A549 (cell line): Measurements from ENCODE around the gene RYR1. TPM values are rescaled to one million over a fixed set of nuclear protein-coding genes. Genes with fewer than 3 reads are reported as not detected.
"Not testable (repeated sequence)": the region's sequence is repeated elsewhere in the genome, so short reads cannot be mapped to it uniquely, and the experiment has no call there.

Experiments
- ATAC-seq, 2 experiments: fragments of 200-7000 bp in 1 of 2; fragments of >200 bp in 1 of 2; cut with Nextera tagmentation in 1 of 2; cut with Tn5 transposase in 1 of 2; 3 replicates each; pipeline versions ENCODE4 v1.8.0 to v1.9.1; 2018 to 2020; ENCODE audit warnings: mild to moderate bottlenecking in 1 of 2, moderate library complexity in 1 of 2
- CTCF ChIA-PET: fragments of 300-600 bp; sonication (Branson Sonifier 250); formaldehyde crosslinking; extraction: SDS; loops from one replicate; lab custom pipeline; 2021; ENCODE audit warnings: antibody characterized with exemption, inconsistent platforms; lab: Yijun Ruan, JAX
- POLR2A ChIA-PET: fragments of 350-600 bp; formaldehyde crosslinking; extraction: SDS; loops from one replicate; lab custom pipeline; 2021; ENCODE audit warnings: antibody characterized with exemption, inconsistent platforms; lab: Yijun Ruan, JAX
- DNase-seq, 2 experiments: peaks; one replicate each; pipeline versions ENCODE4 v3.0.0 to v3.0.0-alpha.2; 2011 to 2016; ENCODE audit warnings: low read depth in 1 of 2, low spot score in 1 of 2
- FAIRE-seq: peaks from 2 replicates; lab custom pipeline; 2011; peaks lifted over from hg19 to GRCh38; lab: Jason Lieb, UNC
- H3K27ac ChIP-seq, 2 experiments: fragments of >200 bp; sonication (Bioruptor Twin); formaldehyde crosslinking; 3 replicates each; pipeline ENCODE4 v1.5.1; 2016 to 2017
- H3K4me1 ChIP-seq: fragments of >200 bp; sonication (Bioruptor Twin); formaldehyde crosslinking; 3 replicates; pipeline ENCODE4 v1.6.1; 2016
- H3K4me2 ChIP-seq: fragments of >200 bp; sonication (Bioruptor Twin); formaldehyde crosslinking; 3 replicates; pipeline ENCODE4 v1.6.1; 2016
- H3K4me3 ChIP-seq: fragments of >200 bp; sonication (Bioruptor Twin); formaldehyde crosslinking; 3 replicates; pipeline ENCODE4 v1.5.1; 2016
- H3K9me3 ChIP-seq: fragments of >200 bp; sonication (Bioruptor Twin); formaldehyde crosslinking; 3 replicates; pipeline ENCODE4 v1.6.1; 2016
- BHLHE40 ChIP-seq: IDR thresholded peaks from 2 replicates; pipeline ENCODE4 v1.6.1; 2012; ENCODE audit warnings: low read depth, low read length, inconsistent platforms
- CEBPB ChIP-seq, 2 experiments: fragments of >200 bp in 1 of 2; sonication (Bioruptor Twin) in 1 of 2; formaldehyde crosslinking in 1 of 2; IDR thresholded peaks; 2 replicates each; pipeline ENCODE4 v1.6.1; 2012 to 2016
- CTCF ChIP-seq: fragments of >200 bp; sonication (Bioruptor Twin); formaldehyde crosslinking; IDR thresholded peaks from 3 replicates; pipeline ENCODE4 v1.5.1; 2016
- E2F6 ChIP-seq: IDR thresholded peaks from 2 replicates; pipeline ENCODE4 v1.6.1; 2012; ENCODE audit warnings: low read depth, borderline replicate concordance
- EHMT2 ChIP-seq: fragments of 200-600 bp; sonication (generic); IDR thresholded peaks from 2 replicates; pipeline ENCODE4 v1.6.1; 2016; ENCODE audit warnings: antibody characterized with exemption, low read depth, mild to moderate bottlenecking, moderate library complexity
- ELK1 ChIP-seq: fragments of 150-350 bp; IDR thresholded peaks from 2 replicates; pipeline ENCODE4 v1.6.1; 2014; ENCODE audit warnings: low read depth, mild to moderate bottlenecking, low read length
- FOSB ChIP-seq: fragments of 250-450 bp; sonication (Bioruptor Pico); IDR thresholded peaks from 2 replicates; pipeline ENCODE4 v1.5.0; 2020; ENCODE audit warnings: mild to moderate bottlenecking, moderate library complexity
- FOSL2 ChIP-seq, 2 experiments: fragments of 450-650 bp in 1 of 2; fragments of >200 bp in 1 of 2; sonication (Bioruptor Twin) in 1 of 2; formaldehyde crosslinking; IDR thresholded peaks; 2 replicates each; pipeline versions ENCODE4 v1.5.0 to v1.6.1; 2016 to 2020; ENCODE audit warnings: mild to moderate bottlenecking in 1 of 2, moderate library complexity in 1 of 2
- HDAC2 ChIP-seq: fragments of 200-600 bp; sonication (generic); IDR thresholded peaks from 2 replicates; pipeline ENCODE4 v1.6.1; 2016
- HOXA7 ChIP-seq: fragments of 250-450 bp; sonication (Bioruptor Pico); IDR thresholded peaks from 2 replicates; pipeline ENCODE4 v1.5.0; 2020; ENCODE audit warnings: mild to moderate bottlenecking, moderate library complexity
- HOXB13 ChIP-seq: fragments of 250-450 bp; sonication (Bioruptor Pico); IDR thresholded peaks from 2 replicates; pipeline ENCODE4 v1.5.0; 2020; ENCODE audit warnings: low read depth, mild to moderate bottlenecking, moderate library complexity
- JUN ChIP-seq, 2 experiments: fragments of >200 bp; sonication (Bioruptor Twin); formaldehyde crosslinking; IDR thresholded peaks; 2 replicates in 1 of 2; 3 replicates in 1 of 2; pipeline ENCODE4 v1.6.1; 2016 to 2017
- MAFK ChIP-seq: fragments of 450-650 bp; IDR thresholded peaks from 2 replicates; pipeline ENCODE4 v1.6.1; 2014; ENCODE audit not compliant: partially characterized antibody
- NR3C1 ChIP-seq: fragments of >200 bp; sonication (Bioruptor Twin); formaldehyde crosslinking; IDR thresholded peaks from 3 replicates; pipeline ENCODE4 v1.6.1; 2017
- POLR2A ChIP-seq: IDR thresholded peaks from 2 replicates; pipeline ENCODE4 v1.6.1; 2012; ENCODE audit warnings: mild to moderate bottlenecking, low read length
- POLR2AphosphoS2 ChIP-seq: conservative IDR thresholded peaks from 2 replicates; pipeline ENCODE4 v1.6.1; 2012; ENCODE audit warnings: low read length, improper control_type of control experiment, inconsistent platforms
- RAD21 ChIP-seq, 2 experiments: fragments of >200 bp in 1 of 2; sonication (Bioruptor Twin) in 1 of 2; formaldehyde crosslinking in 1 of 2; IDR thresholded peaks in 1 of 2; conservative IDR thresholded peaks in 1 of 2; 2 replicates in 1 of 2; 3 replicates in 1 of 2; pipeline ENCODE4 v1.6.1; 2012 to 2018; ENCODE audit warnings: inconsistent platforms in 1 of 2
- RCOR1 ChIP-seq: fragments of 150-350 bp; IDR thresholded peaks from 2 replicates; pipeline ENCODE4 v1.6.1; 2014; ENCODE audit warnings: antibody characterized with exemption, low read length, low read depth
- USF2 ChIP-seq: fragments of 450-650 bp; IDR thresholded peaks from 2 replicates; pipeline ENCODE4 v1.6.1; 2014; ENCODE audit warnings: antibody characterized with exemption
- ZC3H11A ChIP-seq: fragments of 450-650 bp; IDR thresholded peaks from 2 replicates; pipeline ENCODE4 v1.6.1; 2014; ENCODE audit warnings: antibody characterized with exemption, mild to moderate bottlenecking
- ZFP36 ChIP-seq: fragments of 450-650 bp; IDR thresholded peaks from 2 replicates; pipeline ENCODE4 v1.6.1; 2014; ENCODE audit warnings: borderline replicate concordance; ENCODE audit not compliant: partially characterized antibody
- ZNF302 ChIP-seq: fragments of 250-450 bp; sonication (Bioruptor Pico); IDR thresholded peaks from 2 replicates; pipeline ENCODE4 v1.9.0; 2021; ENCODE audit warnings: inconsistent platforms, mild to moderate bottlenecking, moderate library complexity
- WGBS: methylation state at CpG from one replicate; pipeline ENCODE4 v1.1.6; 2017; ENCODE audit errors: missing lambda C conversion rate; 5-methylcytosine and 5-hydroxymethylcytosine counted together
- polyA plus RNA-seq, 4 experiments: library from polyadenylated mRNA; depleted of rRNA in 3 of 4; stranded (reverse); fragments of >200 nt; fragmentation: RNase III in 1 of 4; extraction: RNeasy Plus Mini Kit Qiagen cat#74134 plus additional on column Dnase treatment in 1 of 4; gene quantifications; 2 replicates in 3 of 4; 3 replicates in 1 of 4; pipeline ENCODE4 v1.2.3, GENCODE V29; 2011 to 2017
- TF ChIP-seq, protein P1 (sequence below): IDR thresholded peaks from 2 replicates; pipeline ENCODE4 v1.6.1; 2012
- TF ChIP-seq, protein P2 (sequence below): fragments of >200 bp; sonication (Bioruptor Twin); formaldehyde crosslinking; IDR thresholded peaks from 3 replicates; pipeline ENCODE4 v1.6.1; 2016

The RYR1 gene
- polyA plus RNA-seq, 2 of the 4 experiments (the other 2 are of a cell fraction), result 1.4 to 3.1 TPM

DNA sequence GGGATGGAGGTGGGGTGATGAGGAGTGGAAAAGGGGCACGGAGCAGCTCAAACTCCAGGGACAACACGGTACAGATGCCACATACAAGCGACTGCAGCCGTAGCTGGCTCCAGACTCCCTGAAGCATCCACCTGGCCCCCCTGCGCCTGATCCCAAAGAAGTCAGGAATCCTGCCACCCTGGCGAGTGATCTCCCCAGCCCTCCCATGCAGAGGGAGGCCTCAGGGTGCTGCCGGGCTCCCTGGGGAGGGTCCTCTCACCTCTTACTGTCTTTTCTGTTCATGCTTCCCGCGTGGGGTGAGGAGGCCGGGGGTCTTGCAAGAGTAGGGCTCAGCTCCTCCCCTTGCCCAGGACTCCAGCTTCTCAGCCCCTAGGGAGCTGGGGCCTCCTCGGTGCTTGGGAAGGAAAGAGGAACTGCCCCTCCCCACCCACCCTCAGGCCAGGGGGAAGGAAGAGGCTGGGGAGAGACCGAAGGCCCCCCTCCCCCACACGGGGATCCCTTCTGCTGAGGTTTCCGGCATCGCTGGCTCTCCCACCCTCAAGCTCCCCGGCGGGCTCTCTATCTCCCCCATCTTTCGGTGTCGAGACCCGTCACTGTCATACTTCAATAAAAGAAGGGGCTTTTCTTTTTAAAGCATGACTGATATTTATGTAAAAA, 7.6 kb upstream of the RYR1 start, which contains the start of gene RASGRP4:
Gene RASGRP4 (minus strand): TSS at position 410 of the 657 bp plus-strand sequence. CDS start 128 bp downstream, at position 282.
- no peak for FAIRE-seq
- H3K9me3 ChIP-seq, result no peaks in the 10 kb centered on the region
- H3K4me3 ChIP-seq, result no peak within 1 kb of the TSS
- ChIA-PET CTCF (interaction anchor here (0.6 to 11.1 kb wide), 5 partner anchors 9 to 505 kb away, joined by 3 to 116 read pairs (median 6); partner anchors contain the start of genes FAM98C, MRPS12 and SARS2), POLR2A (no interaction called here)
- WGBS, result 73% methylated on average over 20 of the region's 20 CpGs
- no peaks in the 10 kb centered on the region for H3K4me1 ChIP-seq
- TF ChIP-seq RCOR1, result no peak
- TF ChIP-seq BHLHE40, result no peak
- TF ChIP-seq RAD21 (conservative IDR thresholded peaks at IDR 0.05 in 1 of 2, IDR thresholded peaks at IDR 0.05 in 1 of 2), result no peak
- TF ChIP-seq, protein P1, sequence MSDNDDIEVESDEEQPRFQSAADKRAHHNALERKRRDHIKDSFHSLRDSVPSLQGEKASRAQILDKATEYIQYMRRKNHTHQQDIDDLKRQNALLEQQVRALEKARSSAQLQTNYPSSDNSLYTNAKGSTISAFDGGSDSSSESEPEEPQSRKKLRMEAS, result no peak
- no peak for TF ChIP-seq JUN (IDR thresholded peaks at IDR 0.05)
- TF ChIP-seq FOSL2 (IDR thresholded peaks at IDR 0.05), result no peak
- no peak for TF ChIP-seq FOSL2 (CRISPR knock-in tag; IDR thresholded peaks at IDR 0.05)
- no peak for TF ChIP-seq CEBPB (IDR thresholded peaks at IDR 0.05)
- no peak for TF ChIP-seq HOXA7 (CRISPR knock-in tag)
- TF ChIP-seq HDAC2, result no peak
- no peak for TF ChIP-seq ZFP36
- TF ChIP-seq HOXB13 (CRISPR knock-in tag), result no peak
- TF ChIP-seq, protein P2, sequence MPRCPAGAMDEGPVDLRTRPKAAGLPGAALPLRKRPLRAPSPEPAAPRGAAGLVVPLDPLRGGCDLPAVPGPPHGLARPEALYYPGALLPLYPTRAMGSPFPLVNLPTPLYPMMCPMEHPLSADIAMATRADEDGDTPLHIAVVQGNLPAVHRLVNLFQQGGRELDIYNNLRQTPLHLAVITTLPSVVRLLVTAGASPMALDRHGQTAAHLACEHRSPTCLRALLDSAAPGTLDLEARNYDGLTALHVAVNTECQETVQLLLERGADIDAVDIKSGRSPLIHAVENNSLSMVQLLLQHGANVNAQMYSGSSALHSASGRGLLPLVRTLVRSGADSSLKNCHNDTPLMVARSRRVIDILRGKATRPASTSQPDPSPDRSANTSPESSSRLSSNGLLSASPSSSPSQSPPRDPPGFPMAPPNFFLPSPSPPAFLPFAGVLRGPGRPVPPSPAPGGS, result no peak
- ATAC-seq, result peak in 1 of 2 experiments; percentile 7; a peak in 2 of 6 replicates
- H3K27ac ChIP-seq, result no peak within 1 kb of the TSS
- no peak within 1 kb of the TSS for H3K4me2 ChIP-seq
- DNase-seq, result no peak

DNA sequence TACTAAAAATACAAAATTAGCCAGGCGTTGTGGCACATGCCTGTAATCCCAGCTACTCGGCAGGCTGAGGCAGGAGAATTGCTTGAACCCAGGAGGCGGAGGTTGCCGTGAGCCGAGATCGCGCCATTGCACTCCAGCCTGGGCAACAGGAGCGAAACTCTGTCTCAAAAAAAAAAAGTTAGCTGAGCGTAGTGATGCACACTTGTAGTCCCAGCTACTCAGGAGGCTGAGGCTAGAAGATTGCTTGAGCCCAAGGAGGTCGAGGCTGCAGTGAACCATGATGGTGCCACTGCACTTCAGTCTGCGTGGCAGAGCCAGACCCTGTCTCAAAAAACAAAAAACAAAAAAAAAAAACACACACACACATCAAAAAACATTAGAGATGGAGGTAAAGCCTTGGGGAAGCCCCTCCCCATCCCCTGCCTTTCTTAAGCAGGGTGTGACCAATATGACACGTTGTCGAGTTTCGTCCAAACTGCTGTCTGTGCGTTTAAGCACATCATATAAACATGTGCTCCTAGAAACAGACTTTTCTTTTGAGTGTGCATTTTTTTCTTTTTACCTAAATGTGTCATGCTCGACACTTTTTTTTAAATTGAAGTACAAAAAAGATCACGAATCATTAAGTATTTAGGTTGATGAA, 6.3 kb upstream of the RYR1 start:
- POLR2A ChIA-PET, H3K4me1 ChIP-seq, H3K4me3 ChIP-seq, H3K27ac ChIP-seq, DNase-seq, ATAC-seq, H3K4me2 ChIP-seq, H3K9me3 ChIP-seq: not testable (repeated sequence)
- WGBS, result 54% methylated on average over 17 of the region's 17 CpGs
- FAIRE-seq, result peak; percentile 88
- CTCF ChIA-PET, result interaction anchor here (11.1 kb wide), 1 partner anchor 24 kb away, joined by 116 read pairs; the partner anchor contains the start of gene FAM98C
- peak; percentile 74 for TF ChIP-seq MAFK

GRCh38 chr19:38429055-38429810, 4.3 kb upstream of the RYR1 start:
- no peak overlapping the region for H3K4me2 ChIP-seq
- peak; percentile 86 for FAIRE-seq

More at GRCh38 chr19:38429055-38429810, 4.3 kb upstream of the RYR1 start:
- no peak overlapping the region for H3K4me3 ChIP-seq
- WGBS, result 47% methylated on average over 14 of the region's 14 CpGs
- peak in 1 of 2 experiments; percentile 6; a peak in 1 of 6 replicates for ATAC-seq
- no peak overlapping the region for H3K27ac ChIP-seq
- CTCF ChIA-PET, result interaction anchor here (1.2 to 11.1 kb wide), 3 partner anchors 26 to 48 kb away, joined by 3 to 116 read pairs (median 3); partner anchors contain the start of gene FAM98C
- no peaks in the 10 kb centered on the region for H3K9me3 ChIP-seq
- TF ChIP-seq HOXB13 (CRISPR knock-in tag) (no peak), FOSL2 (IDR thresholded peaks at IDR 0.05) (no peak), FOSL2 (CRISPR knock-in tag; IDR thresholded peaks at IDR 0.05) (no peak), ELK1 (no peak), ZC3H11A (no peak), EHMT2 (no peak), ZNF302 (CRISPR knock-in tag) (no peak), E2F6 (no peak), POLR2AphosphoS2 (no peak), USF2 (no peak), CEBPB (IDR thresholded peaks at IDR 0.05) (no peak), RAD21 (conservative IDR thresholded peaks at IDR 0.05 in 1 of 2, IDR thresholded peaks at IDR 0.05 in 1 of 2) (no peak), POLR2A (no peak), CTCF (no peak), NR3C1 (no peak), FOSB (CRISPR knock-in tag) (no peak)
- POLR2A ChIA-PET, result no interaction called here
- H3K4me1 ChIP-seq, result peaks cover 6% of the 10 kb centered on the region; the same call in 2 of the 3 replicates
- no peak for DNase-seq
